GM10266 (cell line): ENCODE data around the gene CEBPB.

Experiments used
- DNase-seq: peaks from one replicate; pipeline ENCODE4 v3.0.0; 2012; ENCODE audit errors: extremely low spot score
- TF ChIP-seq, protein P1 (sequence below): IDR thresholded peaks from 2 replicates; pipeline ENCODE4 v1.5.1; 2012; ENCODE audit warnings: mild to moderate bottlenecking, low read depth; ENCODE audit not compliant: control insufficient read depth, insufficient read depth; ENCODE audit errors: missing control alignments

The CEBPB gene

DNA sequence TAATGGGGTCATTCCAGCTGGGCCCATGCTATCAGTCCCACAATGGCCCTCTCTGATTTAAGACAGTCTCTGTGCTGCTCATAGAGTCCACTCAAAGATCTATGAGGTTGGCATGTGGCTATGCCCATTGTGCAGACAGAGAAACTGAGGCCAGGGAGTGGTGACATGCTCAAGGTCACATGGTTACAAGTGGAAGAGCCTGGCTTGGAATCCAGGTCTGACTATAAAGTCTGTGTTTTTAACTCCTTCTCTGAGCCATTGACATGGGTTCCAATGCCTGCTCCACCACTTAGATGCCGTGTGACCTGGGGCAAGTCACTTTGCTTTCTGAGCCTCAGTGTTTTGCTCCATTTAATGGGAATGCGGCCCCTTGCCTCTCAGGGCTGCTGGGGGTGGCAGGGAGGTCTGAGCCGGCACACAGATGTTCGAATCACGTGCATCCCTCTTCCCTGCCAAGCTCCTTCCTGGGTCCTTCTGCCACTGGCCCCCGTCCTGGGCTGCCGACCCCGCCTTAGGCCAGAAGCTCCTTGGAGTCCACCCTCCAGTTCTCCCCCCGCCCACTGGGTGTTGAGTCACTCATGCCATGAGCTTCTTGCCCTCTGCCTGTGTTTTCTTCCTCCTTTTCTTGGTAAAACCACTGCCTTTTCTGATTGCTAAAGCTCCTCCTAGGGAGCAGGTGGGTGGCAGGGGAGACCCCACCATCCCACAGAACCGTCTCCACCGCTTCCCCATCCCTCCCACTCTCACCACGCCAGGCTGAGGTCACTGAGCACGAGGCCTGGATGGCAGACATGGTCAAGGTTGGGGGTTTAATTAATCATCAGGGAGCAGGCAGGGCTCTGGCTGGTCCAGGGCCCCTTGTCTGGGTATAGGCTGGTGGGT is 35.7 kb downstream of the CEBPB start:
- no peak for DNase-seq
- TF ChIP-seq, protein P1, sequence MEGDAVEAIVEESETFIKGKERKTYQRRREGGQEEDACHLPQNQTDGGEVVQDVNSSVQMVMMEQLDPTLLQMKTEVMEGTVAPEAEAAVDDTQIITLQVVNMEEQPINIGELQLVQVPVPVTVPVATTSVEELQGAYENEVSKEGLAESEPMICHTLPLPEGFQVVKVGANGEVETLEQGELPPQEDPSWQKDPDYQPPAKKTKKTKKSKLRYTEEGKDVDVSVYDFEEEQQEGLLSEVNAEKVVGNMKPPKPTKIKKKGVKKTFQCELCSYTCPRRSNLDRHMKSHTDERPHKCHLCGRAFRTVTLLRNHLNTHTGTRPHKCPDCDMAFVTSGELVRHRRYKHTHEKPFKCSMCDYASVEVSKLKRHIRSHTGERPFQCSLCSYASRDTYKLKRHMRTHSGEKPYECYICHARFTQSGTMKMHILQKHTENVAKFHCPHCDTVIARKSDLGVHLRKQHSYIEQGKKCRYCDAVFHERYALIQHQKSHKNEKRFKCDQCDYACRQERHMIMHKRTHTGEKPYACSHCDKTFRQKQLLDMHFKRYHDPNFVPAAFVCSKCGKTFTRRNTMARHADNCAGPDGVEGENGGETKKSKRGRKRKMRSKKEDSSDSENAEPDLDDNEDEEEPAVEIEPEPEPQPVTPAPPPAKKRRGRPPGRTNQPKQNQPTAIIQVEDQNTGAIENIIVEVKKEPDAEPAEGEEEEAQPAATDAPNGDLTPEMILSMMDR = no peak

DNA sequence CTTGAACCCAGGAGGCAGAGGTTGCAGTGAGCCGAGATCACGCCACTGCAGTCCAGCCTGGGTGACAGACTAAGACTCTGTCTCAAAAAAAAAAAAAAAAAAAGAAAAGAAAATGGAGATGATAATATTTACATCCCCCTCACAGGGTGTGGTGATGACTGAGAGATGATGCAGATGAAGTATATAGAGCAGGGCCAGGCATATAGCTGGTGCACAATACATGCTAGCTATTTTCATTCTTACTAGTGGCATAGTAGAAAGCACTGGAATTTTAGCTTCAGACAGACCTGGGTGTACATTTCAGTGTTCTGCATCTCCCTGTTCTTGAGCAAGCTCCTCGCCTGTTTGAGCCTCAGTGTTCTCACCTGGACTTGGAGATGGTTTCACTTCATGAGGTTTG is 36.9 kb downstream of the CEBPB start:
- no peak for DNase-seq
- TF ChIP-seq, protein P1 = no peak

DNA sequence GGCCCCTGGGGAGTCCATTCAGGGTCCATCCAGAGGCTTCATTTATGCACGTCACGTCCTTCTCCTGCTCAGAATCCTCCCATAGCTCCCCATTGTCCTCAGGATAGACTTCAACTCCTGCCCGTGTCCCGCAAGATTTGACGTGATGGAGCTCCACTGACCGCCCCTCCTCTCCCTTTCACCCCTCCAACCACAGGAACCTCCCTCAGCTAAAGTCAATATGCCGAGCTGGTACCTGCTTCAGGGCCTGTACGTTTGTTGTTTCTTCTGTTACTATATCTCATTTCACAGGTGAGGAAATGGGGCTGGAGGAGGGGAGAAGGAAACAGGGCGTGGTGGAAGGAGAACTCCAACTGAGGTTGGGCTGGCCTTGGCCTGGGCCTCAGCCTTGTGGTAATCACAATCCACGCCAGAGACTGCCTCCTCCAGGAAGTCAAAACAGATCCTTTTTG is 38.6 kb downstream of the CEBPB start:
- TF ChIP-seq, protein P1 = no peak
- DNase-seq = no peak

DNA sequence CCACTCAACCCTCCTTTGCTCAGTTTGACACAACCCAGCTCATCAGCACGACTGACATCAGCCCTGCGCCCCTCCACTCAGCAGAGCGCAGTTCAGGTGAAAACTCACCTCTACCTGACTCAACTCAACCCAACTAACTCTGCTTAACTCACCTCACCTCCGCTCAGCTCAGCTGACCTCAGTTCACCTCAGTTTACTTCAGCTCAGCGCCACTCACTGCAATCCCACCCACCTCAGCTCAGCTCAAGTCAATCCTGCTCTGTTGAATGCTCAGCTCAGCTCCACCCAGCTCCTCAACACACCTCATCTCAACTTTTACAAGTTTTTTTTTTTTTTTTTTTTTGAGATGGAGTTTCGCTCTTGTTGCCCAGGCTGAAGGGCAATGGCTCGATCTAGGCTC is 39.6 kb downstream of the CEBPB start:
- TF ChIP-seq, protein P1 = no peak
- DNase-seq = no peak

DNA sequence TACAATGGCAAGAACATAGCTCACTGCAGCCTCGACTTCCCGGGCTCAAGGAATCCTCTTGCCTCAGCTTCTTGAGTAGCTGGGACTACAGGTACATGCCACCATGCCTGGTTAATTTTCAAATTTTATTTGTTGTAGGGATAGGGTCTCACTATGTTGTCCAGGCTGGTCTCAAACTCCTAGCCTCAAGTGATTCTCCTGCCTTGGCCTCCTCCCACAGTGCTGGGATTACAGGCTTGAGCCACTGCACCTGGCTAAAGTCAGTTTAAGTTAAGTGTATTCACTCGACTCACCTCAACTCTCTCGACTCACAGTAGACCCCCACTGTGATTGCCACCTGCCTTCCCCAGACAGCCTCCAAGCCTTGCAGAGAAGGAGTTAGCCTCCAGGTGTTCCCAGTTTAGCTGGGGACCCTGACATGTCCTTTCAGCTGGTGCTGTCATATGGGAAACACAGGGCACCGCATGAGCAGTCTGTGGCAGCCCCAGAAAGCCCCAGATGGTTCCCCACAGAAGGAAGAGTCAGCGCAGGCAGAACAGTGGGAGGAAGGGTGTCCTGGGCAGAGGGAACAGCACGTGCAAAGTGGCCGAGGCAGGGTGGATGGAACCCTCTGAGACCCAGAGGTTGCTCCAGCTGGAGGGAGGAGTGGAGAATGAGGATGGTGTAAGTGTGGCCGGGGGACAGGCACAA is 40.4 kb downstream of the CEBPB start:
- DNase-seq = no peak
- TF ChIP-seq, protein P1 = no peak

DNA sequence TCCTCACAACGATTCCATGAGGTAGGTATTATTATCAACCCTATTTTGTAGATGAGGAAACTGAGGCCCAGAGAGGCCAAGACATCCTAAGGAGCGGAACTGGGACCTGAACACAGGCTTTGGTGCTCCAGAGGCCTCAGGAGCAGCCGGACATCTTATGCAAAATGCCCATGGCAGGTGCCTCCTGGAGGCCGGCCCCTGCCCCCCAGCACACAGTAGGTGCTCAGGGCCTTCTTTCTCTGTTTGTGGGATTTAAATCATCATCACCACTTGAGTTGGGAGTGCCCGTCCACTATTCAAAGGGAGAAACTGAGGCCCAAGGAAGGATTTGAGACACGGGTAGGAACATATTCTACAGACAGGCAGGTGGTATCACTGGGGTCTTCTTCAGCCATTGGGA is 41.2 kb downstream of the CEBPB start:
- DNase-seq = no peak
- TF ChIP-seq, protein P1 = no peak

DNA sequence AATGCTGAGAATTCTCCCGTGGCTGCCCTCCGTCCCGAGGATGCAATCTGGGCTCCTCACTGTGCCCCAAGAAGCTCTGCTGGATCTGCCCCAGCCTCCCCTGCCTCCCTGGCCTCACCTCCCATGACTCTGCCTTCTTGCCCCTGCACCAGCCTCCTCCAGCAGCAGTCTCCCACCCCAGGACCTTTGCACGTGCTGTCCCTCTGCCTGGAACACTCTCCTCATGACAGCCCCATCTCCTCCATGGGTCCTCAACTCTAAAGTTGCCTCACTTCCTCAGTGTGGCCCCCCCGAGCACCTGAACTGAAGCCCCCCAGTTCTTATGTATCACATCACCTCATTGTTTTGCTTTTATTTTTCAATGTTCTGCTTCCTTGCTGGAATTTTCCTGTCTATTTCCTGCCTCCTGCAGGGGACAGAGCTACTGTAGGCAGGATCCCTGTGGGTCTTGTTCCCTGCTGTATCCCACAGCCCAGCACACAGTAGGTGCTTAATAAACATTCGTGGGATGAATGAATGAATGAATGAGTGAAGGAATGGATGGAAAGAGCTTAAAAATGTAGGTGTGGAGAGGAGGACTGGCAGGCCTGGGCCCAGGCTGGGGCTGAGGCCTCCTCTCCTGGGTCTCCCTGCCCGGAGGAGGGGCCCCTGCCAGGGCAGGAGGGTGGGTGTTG is 42.2 kb downstream of the CEBPB start:
- DNase-seq = no peak
- TF ChIP-seq, protein P1 = no peak
